Calu3 (cell line): Measurements from ENCODE around the gene DEFB119. TPM values are rescaled to one million over a fixed set of nuclear protein-coding genes. Genes with fewer than 3 reads are reported as not detected.
"Not testable (repeated sequence)": the region's sequence is repeated elsewhere in the genome, so short reads cannot be mapped to it uniquely, and the experiment has no call there.

Source experiments
- BruUV-seq: library from RNA; stranded (reverse); fragments of 400-500 nt; replicated peaks from 2 replicates; lab custom pipeline; 2021; lab: Mats Ljungman, UMichigan
- CTCF ChIA-PET: fragments of 300-600 bp; sonication (Branson Sonifier 250); formaldehyde crosslinking; loops from one replicate; lab custom pipeline; 2022; ENCODE audit warnings: antibody characterized with exemption; lab: Charles Lee
- DNase-seq: peaks from one replicate; pipeline ENCODE4 v3.0.0; 2022
- H3K27ac Mint-ChIP-seq: one replicate; pipeline ENCODE4 v1.8.0; 2022; ENCODE audit warnings: mixed read lengths; ENCODE audit not compliant: unreplicated experiment
- H3K27me3 Mint-ChIP-seq: one replicate; pipeline ENCODE4 v1.8.0; 2022; ENCODE audit warnings: mixed read lengths; ENCODE audit not compliant: unreplicated experiment
- H3K36me3 Mint-ChIP-seq: one replicate; pipeline ENCODE4 v1.8.0; 2022; ENCODE audit warnings: mild to moderate bottlenecking, moderate library complexity, mixed read lengths; ENCODE audit not compliant: insufficient read depth, unreplicated experiment
- H3K4me1 Mint-ChIP-seq: one replicate; pipeline ENCODE4 v1.8.0; 2022; ENCODE audit warnings: mild to moderate bottlenecking, low read depth, mixed read lengths; ENCODE audit not compliant: unreplicated experiment
- H3K4me3 Mint-ChIP-seq: one replicate; pipeline ENCODE4 v1.8.0; 2022; ENCODE audit warnings: mild to moderate bottlenecking, low read depth, moderate library complexity, mixed read lengths; ENCODE audit not compliant: unreplicated experiment
- H3K9me3 Mint-ChIP-seq: one replicate; pipeline ENCODE4 v1.8.0; 2022; ENCODE audit warnings: low read depth, mixed read lengths; ENCODE audit not compliant: unreplicated experiment
- intact Hi-C: fragments of 100-400 bp; cut with micrococcal nuclease; formaldehyde crosslinking; loops from one replicate; pipeline ENCODE4 v1.10.0; 2022; ENCODE audit not compliant: unreplicated experiment
- total RNA-seq: library from RNA; stranded (reverse); gene quantifications from 2 replicates; pipeline ENCODE4 v1.2.3, GENCODE V29; 2022
- TF ChIP-seq, protein P1 (sequence below): fragments of 200-600 bp; IDR thresholded peaks from one replicate; pipeline ENCODE4 v1.8.0; 2022; ENCODE audit warnings: antibody characterized with exemption; ENCODE audit not compliant: unreplicated experiment

DEFB119 gene
- total RNA-seq, 1 experiment from 2014 or later, result not detected

- Mint-ChIP-seq H3K4me1 (no peaks in the 10 kb centered on the region), H3K36me3 (no peaks in the 10 kb centered on the region), H3K9me3 (no peaks in the 10 kb centered on the region), H3K27ac (no peak overlapping the region), H3K27me3 (peaks cover 73% of the 10 kb centered on the region), H3K4me3 (no peak overlapping the region)
- intact Hi-C loops, result no loop called here
- CTCF ChIA-PET, result no interaction called here
- DNase-seq, result no peak
- no TSS peak for BruUV-seq
- TF ChIP-seq, protein P1, sequence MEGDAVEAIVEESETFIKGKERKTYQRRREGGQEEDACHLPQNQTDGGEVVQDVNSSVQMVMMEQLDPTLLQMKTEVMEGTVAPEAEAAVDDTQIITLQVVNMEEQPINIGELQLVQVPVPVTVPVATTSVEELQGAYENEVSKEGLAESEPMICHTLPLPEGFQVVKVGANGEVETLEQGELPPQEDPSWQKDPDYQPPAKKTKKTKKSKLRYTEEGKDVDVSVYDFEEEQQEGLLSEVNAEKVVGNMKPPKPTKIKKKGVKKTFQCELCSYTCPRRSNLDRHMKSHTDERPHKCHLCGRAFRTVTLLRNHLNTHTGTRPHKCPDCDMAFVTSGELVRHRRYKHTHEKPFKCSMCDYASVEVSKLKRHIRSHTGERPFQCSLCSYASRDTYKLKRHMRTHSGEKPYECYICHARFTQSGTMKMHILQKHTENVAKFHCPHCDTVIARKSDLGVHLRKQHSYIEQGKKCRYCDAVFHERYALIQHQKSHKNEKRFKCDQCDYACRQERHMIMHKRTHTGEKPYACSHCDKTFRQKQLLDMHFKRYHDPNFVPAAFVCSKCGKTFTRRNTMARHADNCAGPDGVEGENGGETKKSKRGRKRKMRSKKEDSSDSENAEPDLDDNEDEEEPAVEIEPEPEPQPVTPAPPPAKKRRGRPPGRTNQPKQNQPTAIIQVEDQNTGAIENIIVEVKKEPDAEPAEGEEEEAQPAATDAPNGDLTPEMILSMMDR, result no peak
Measured at GRCh38 chr20:31374346-31374745, 16.0 kb downstream of the DEFB119 start.

- H3K36me3 Mint-ChIP-seq, result no peaks in the 10 kb centered on the region
- CTCF ChIA-PET, result no interaction called here
- no TSS peak for BruUV-seq
- DNase-seq, result no peak
- no peaks in the 10 kb centered on the region for H3K9me3 Mint-ChIP-seq
- no peak within 1 kb of the TSS for H3K4me3 Mint-ChIP-seq
- H3K27me3 Mint-ChIP-seq, result peaks cover 44% of the 10 kb centered on the region
- intact Hi-C loops, result no loop called here
- TF ChIP-seq, protein P1, result no peak
- no peak within 1 kb of the TSS for H3K27ac Mint-ChIP-seq
- no peaks in the 10 kb centered on the region for H3K4me1 Mint-ChIP-seq
Measured at GRCh38 chr20:31368301-31368700, 22.1 kb downstream of the DEFB119 start, which contains the start of gene DEFB118. Gene DEFB118 (plus strand): TSS chr20:31368601. CDS start chr20:31368651, 50 bp downstream.

GRCh38 chr20:31364272-31364671 lies 26.1 kb downstream of the DEFB119 start:
- DNase-seq, H3K9me3 Mint-ChIP-seq, CTCF ChIA-PET, BruUV-seq, H3K27ac Mint-ChIP-seq, H3K36me3 Mint-ChIP-seq, H3K4me1 Mint-ChIP-seq, H3K4me3 Mint-ChIP-seq, intact Hi-C loops: not testable (repeated sequence)
- peaks cover 37% of the 10 kb centered on the region for H3K27me3 Mint-ChIP-seq

- H3K9me3 Mint-ChIP-seq, result no peaks in the 10 kb centered on the region
- H3K27me3 Mint-ChIP-seq, result peaks cover 37% of the 10 kb centered on the region
- BruUV-seq, result no TSS peak
- H3K4me3 Mint-ChIP-seq, result no peak overlapping the region
- intact Hi-C loops, result no loop called here
- DNase-seq, result no peak
- TF ChIP-seq, protein P1, result no peak
- H3K27ac Mint-ChIP-seq, result no peak overlapping the region
- H3K36me3 Mint-ChIP-seq, result no peaks in the 10 kb centered on the region
- CTCF ChIA-PET, result no interaction called here
- H3K4me1 Mint-ChIP-seq, result no peaks in the 10 kb centered on the region
Measured at GRCh38 chr20:31363295-31363694, 27.1 kb downstream of the DEFB119 start.

GRCh38 chr20:31355981-31356380 lies 34.4 kb downstream of the DEFB119 start:
- H3K9me3 Mint-ChIP-seq, result no peaks in the 10 kb centered on the region
- intact Hi-C loops, result no loop called here
- no TSS peak for BruUV-seq
- TF ChIP-seq, protein P1, result no peak
- H3K36me3 Mint-ChIP-seq, result no peaks in the 10 kb centered on the region
- H3K27me3 Mint-ChIP-seq, result peaks cover 38% of the 10 kb centered on the region
- no peak for DNase-seq
- CTCF ChIA-PET, result no interaction called here
- no peaks in the 10 kb centered on the region for H3K4me1 Mint-ChIP-seq
- H3K4me3 Mint-ChIP-seq, result no peak overlapping the region
- no peak overlapping the region for H3K27ac Mint-ChIP-seq
